Endothelial cell of umbilical vein (primary cell): ENCODE data around the gene ANKH. TPM values are rescaled to one million over a fixed set of nuclear protein-coding genes. Genes with fewer than 3 reads are reported as not detected.

Experiments used
- BruUV-seq: library from RNA; stranded (reverse); fragments of 400-500 nt; replicated peaks from 2 replicates; lab custom pipeline; 2021; lab: Mats Ljungman, UMichigan
- CTCF ChIA-PET: fragments of 300-600, 350-600 bp; sonication (Branson Sonifier 250); formaldehyde crosslinking; loops from one replicate; lab custom pipeline; 2021; ENCODE audit warnings: antibody characterized with exemption, inconsistent platforms; lab: Charles Lee
- POLR2A ChIA-PET: fragments of 300-600, 350-600 bp; sonication (Branson Sonifier 250); formaldehyde crosslinking; loops from one replicate; lab custom pipeline; 2021; ENCODE audit warnings: antibody characterized with exemption, inconsistent platforms; lab: Charles Lee
- DNase-seq: peaks from one replicate; pipeline ENCODE4 v3.0.0-alpha.2; 2011; ENCODE audit warnings: low read depth, low spot score
- FAIRE-seq: peaks from 2 replicates; lab custom pipeline; 2011; peaks lifted over from hg19 to GRCh38; lab: Jason Lieb, UNC
- H2AFZ ChIP-seq: 2 replicates; pipeline ENCODE4 v1.6.0; 2012; ENCODE audit warnings: low read depth, low read length, control low read depth, inconsistent platforms
- H3K27ac ChIP-seq: 2 replicates; pipeline ENCODE4 v1.5.1; 2011; ENCODE audit warnings: low read depth, mild to moderate bottlenecking, control low read depth, low read length, moderate library complexity; ENCODE audit not compliant: insufficient read depth
- H3K27me3 ChIP-seq, 2 experiments: 2 replicates each; pipeline versions ENCODE4 v1.6.0 to v1.6.1; 2011; ENCODE audit warnings: low read length in 2 of 2, mixed read lengths in 1 of 2; ENCODE audit not compliant: control insufficient read depth in 2 of 2, insufficient read depth in 2 of 2
- H3K36me3 ChIP-seq, 2 experiments: 2 replicates in 1 of 2; 3 replicates in 1 of 2; pipeline ENCODE4 v1.5.1; 2011; ENCODE audit warnings: low read length in 2 of 2, mild to moderate bottlenecking in 1 of 2, moderate library complexity in 1 of 2; ENCODE audit not compliant: control insufficient read depth in 2 of 2, insufficient read depth in 2 of 2; ENCODE audit errors: extremely low read depth in 1 of 2
- H3K4me1 ChIP-seq: 3 replicates; pipeline ENCODE4 v1.5.1; 2011; ENCODE audit warnings: mild to moderate bottlenecking, low read length; ENCODE audit not compliant: control insufficient read depth, insufficient read depth; ENCODE audit errors: extremely low read depth
- H3K4me2 ChIP-seq: 2 replicates; pipeline ENCODE4 v1.6.1; 2011; ENCODE audit warnings: low read length, control low read depth, mixed read lengths; ENCODE audit not compliant: insufficient read depth
- H3K4me3 ChIP-seq, 3 experiments: fragments of 200-600 bp in 1 of 3; sonication (generic), shearing (Covaris generic) in 1 of 3; replicated peaks in 1 of 3; 2 replicates each; pipeline ENCODE4 v1.5.1; 2011 to 2016; ENCODE audit warnings: control low read depth in 3 of 3, low read length in 3 of 3, mild to moderate bottlenecking in 2 of 3, inconsistent platforms in 1 of 3, low read depth in 1 of 3, moderate library complexity in 1 of 3; ENCODE audit not compliant: insufficient read depth in 1 of 3
- H3K79me2 ChIP-seq: 2 replicates; pipeline ENCODE4 v1.6.0; 2012; ENCODE audit warnings: low read length, inconsistent platforms; ENCODE audit not compliant: control insufficient read depth, insufficient read depth
- H3K9ac ChIP-seq: replicated peaks from 2 replicates; pipeline ENCODE3; 2011; ENCODE audit warnings: low read length, control low read depth; ENCODE audit not compliant: insufficient read depth; ENCODE audit errors: extremely low read depth
- H3K9me1 ChIP-seq: replicated peaks from 3 replicates; pipeline ENCODE4 v1.6.0; 2011; ENCODE audit warnings: mild to moderate bottlenecking, low read length; ENCODE audit not compliant: control insufficient read depth, insufficient read depth; ENCODE audit errors: extremely low read depth
- H3K9me3 ChIP-seq: replicated peaks from 2 replicates; pipeline ENCODE4 v1.5.1; 2012; ENCODE audit warnings: low read length, inconsistent platforms; ENCODE audit not compliant: control insufficient read depth, insufficient read depth
- H4K20me1 ChIP-seq: replicated peaks from 2 replicates; pipeline ENCODE3; 2011; ENCODE audit warnings: mild to moderate bottlenecking, low read length; ENCODE audit not compliant: control insufficient read depth, insufficient read depth; ENCODE audit errors: extremely low read depth
- CTCF ChIP-seq, 2 donors: IDR thresholded peaks; 1 replicate in 1 of 2; 2 replicates in 1 of 2; pipeline ENCODE4 v1.5.1; 2011; ENCODE audit warnings: low read length in 2 of 2, mild to moderate bottlenecking in 2 of 2, moderate library complexity in 2 of 2, control low read depth in 1 of 2, inconsistent platforms in 1 of 2, low read depth in 1 of 2; ENCODE audit not compliant: insufficient read depth in 1 of 2; ENCODE audit errors: extremely low read depth in 1 of 2
- EZH2 ChIP-seq: IDR thresholded peaks from 2 replicates; pipeline ENCODE4 v1.6.1; 2012; ENCODE audit warnings: borderline replicate concordance, low read depth, mild to moderate bottlenecking, moderate library complexity, low read length, inconsistent platforms; ENCODE audit not compliant: severe bottlenecking
- FOS ChIP-seq: IDR thresholded peaks from 2 replicates; pipeline ENCODE4 v1.6.1; 2011; ENCODE audit warnings: mild to moderate bottlenecking, low read length, moderate library complexity, borderline replicate concordance; ENCODE audit not compliant: insufficient read depth
- GATA2 ChIP-seq: IDR thresholded peaks from 2 replicates; pipeline ENCODE4 v1.7.0; 2011; ENCODE audit warnings: low read depth, mild to moderate bottlenecking, moderate library complexity, mixed read lengths, low read length; ENCODE audit not compliant: insufficient read length, insufficient read depth
- JUN ChIP-seq: IDR thresholded peaks from 2 replicates; pipeline ENCODE4 v1.6.1; 2011; ENCODE audit warnings: borderline replicate concordance, low read depth; ENCODE audit not compliant: insufficient read length, insufficient read depth
- MAX ChIP-seq: IDR thresholded peaks from 2 replicates; pipeline ENCODE4 v1.6.1; 2011; ENCODE audit not compliant: insufficient read depth, insufficient read length
- MYC ChIP-seq: IDR thresholded peaks from one replicate; pipeline ENCODE4 v1.6.1; 2011; ENCODE audit warnings: mild to moderate bottlenecking, low read depth, low read length
- POLR2A ChIP-seq: IDR thresholded peaks from 2 replicates; pipeline ENCODE4 v1.6.1; 2012; ENCODE audit warnings: low read depth, mild to moderate bottlenecking, control low read depth, low read length
- POLR2AphosphoS5 ChIP-seq: IDR thresholded peaks from 2 replicates; pipeline ENCODE4 v1.6.1; 2012; ENCODE audit warnings: low read depth, mild to moderate bottlenecking, control low read depth, low read length, moderate library complexity; ENCODE audit not compliant: insufficient read depth
- dilution Hi-C: fragments of 300-500 bp; cut with MboI; formaldehyde crosslinking; loops from one replicate; pipeline ENCODE4 v1.15.0; 2019; ENCODE audit warnings: low sequenced_read_pairs; ENCODE audit not compliant: extremely low pct_ligation_motif_present
- intact Hi-C: fragments of 100-400 bp; cut with micrococcal nuclease; formaldehyde crosslinking; loops from one replicate; pipeline ENCODE4 v1.10.0; 2022
- polyA plus RNA-seq, 4 experiments: library from polyadenylated mRNA; depleted of rRNA in 3 of 4; stranded (reverse) in 3 of 4; unstranded in 1 of 4; fragments of >200 nt; gene quantifications; 2 replicates each; pipeline versions ENCODE4 v1.2.1 to v1.2.3, GENCODE V29; 2011 to 2012; ENCODE audit warnings: missing spikeins in 1 of 4
- total RNA-seq: library from RNA; stranded (reverse); gene quantifications from 2 replicates; pipeline ENCODE4 v1.2.3, GENCODE V29; 2021

The ANKH gene
- total and polyA plus RNA-seq, 2 donors (not counting 3 experiments of a cell fraction or from before 2014, with no cell fraction given) = 12.7 to 31.4 TPM

GRCh38 chr5:14712666-14713065 is 158.9 kb downstream of the ANKH start:
- Histone ChIP-seq H3K9ac (no peak overlapping the region), H3K4me2 (no peak overlapping the region), H3K79me2 (no peaks in the 10 kb centered on the region), H3K9me3 (no peaks in the 10 kb centered on the region), H3K4me1 (no peaks in the 10 kb centered on the region), H3K36me3 (peaks cover 10 to 14% of the 10 kb centered on the region in 2 experiments), H2AFZ (no peak overlapping the region), H4K20me1 (no peaks in the 10 kb centered on the region), H3K27me3 (no peaks in the 10 kb centered on the region), H3K27ac (no peak overlapping the region), H3K9me1 (no peaks in the 10 kb centered on the region), H3K4me3 (no peak overlapping the region)
- intact Hi-C loops (no loop called here), dilution Hi-C loops (no loop called here)
- no TSS peak for BruUV-seq
- TF ChIP-seq MYC (no peak), MAX (no peak), FOS (no peak), GATA2 (no peak), POLR2A (no peak), CTCF (IDR thresholded peaks at IDR 0.05; ENCODE audit: extremely low read depth in 1 of 2, insufficient read depth in 1 of 2, low read depth in 1 of 2, low read length in 2 of 2) (no peak), JUN (no peak), EZH2 (no peak), POLR2AphosphoS5 (no peak)
- CTCF ChIA-PET = interaction anchor here (0.7 to 1.8 kb wide), 2 partner anchors 12 to 1222 kb away, joined by 3 to 4 read pairs; no protein-coding TSS in a partner anchor
- FAIRE-seq (no peak), DNase-seq (no peak)
- POLR2A ChIA-PET = no interaction called here
